GM10248 (cell line): ENCODE measurements around the gene AKT3.

Experiments
- CTCF ChIA-PET: fragments of 300-600 bp; sonication (Branson Sonifier 250); formaldehyde crosslinking; extraction: SDS; loops from one replicate; lab custom pipeline; 2021; ENCODE audit warnings: antibody characterized with exemption; lab: Yijun Ruan, JAX
- POLR2A ChIA-PET: fragments of 350-650 bp; sonication (Branson Sonifier 250); formaldehyde crosslinking; extraction: SDS; loops from one replicate; lab custom pipeline; 2020; ENCODE audit warnings: antibody characterized with exemption; lab: Yijun Ruan, JAX
- DNase-seq: peaks from one replicate; pipeline ENCODE4 v3.0.0; 2012; ENCODE audit errors: extremely low spot score
- TF ChIP-seq, protein P1 (sequence below): IDR thresholded peaks from 2 replicates; pipeline ENCODE4 v1.5.1; 2012; ENCODE audit warnings: mild to moderate bottlenecking, low read depth; ENCODE audit errors: extremely low read depth, missing control alignments, control extremely low read depth

Gene AKT3

DNA sequence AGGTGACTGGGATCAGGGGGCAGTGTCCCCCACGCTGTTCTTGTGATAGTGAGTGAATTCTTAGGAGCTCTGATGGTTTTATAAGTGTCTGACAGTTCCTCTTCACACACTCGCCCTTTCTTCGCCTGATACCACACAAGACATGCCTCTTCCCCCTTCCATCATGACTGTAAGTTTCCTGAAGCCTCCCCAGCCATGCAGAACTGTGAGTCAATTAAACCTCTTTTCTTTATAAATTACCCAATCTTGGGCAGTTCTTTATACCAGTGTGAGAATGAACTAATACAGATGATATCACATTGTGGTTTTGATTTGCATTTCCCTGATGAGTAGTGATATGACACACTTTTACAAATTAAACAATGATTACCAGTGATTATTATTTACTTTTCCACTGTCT, 229.9 kb downstream of the AKT3 start:
- TF ChIP-seq, protein P1, sequence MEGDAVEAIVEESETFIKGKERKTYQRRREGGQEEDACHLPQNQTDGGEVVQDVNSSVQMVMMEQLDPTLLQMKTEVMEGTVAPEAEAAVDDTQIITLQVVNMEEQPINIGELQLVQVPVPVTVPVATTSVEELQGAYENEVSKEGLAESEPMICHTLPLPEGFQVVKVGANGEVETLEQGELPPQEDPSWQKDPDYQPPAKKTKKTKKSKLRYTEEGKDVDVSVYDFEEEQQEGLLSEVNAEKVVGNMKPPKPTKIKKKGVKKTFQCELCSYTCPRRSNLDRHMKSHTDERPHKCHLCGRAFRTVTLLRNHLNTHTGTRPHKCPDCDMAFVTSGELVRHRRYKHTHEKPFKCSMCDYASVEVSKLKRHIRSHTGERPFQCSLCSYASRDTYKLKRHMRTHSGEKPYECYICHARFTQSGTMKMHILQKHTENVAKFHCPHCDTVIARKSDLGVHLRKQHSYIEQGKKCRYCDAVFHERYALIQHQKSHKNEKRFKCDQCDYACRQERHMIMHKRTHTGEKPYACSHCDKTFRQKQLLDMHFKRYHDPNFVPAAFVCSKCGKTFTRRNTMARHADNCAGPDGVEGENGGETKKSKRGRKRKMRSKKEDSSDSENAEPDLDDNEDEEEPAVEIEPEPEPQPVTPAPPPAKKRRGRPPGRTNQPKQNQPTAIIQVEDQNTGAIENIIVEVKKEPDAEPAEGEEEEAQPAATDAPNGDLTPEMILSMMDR: no peak
- no peak for DNase-seq
- ChIA-PET CTCF (no interaction called here), POLR2A (no interaction called here)

DNA sequence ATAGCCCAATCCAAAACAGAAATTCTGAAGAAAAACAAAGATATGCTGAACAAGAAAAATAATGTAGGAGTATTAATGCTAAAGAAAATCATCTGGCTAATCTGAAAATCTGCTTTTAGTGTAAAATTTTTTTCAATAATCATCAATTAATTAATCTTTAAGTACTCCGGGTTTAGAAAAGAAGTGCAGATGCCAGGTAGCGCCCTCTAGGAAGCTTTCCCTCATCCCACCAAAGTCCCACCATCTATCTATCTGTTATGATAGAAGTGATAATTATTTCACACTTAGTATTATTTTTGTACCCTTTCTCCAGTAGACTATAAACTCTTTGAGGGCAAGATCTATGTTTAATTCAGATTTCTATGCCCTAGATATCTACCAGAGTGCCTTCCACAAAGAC, 240.3 kb downstream of the AKT3 start:
- ChIA-PET CTCF (no interaction called here), POLR2A (no interaction called here)
- DNase-seq: no peak
- TF ChIP-seq, protein P1: no peak

DNA sequence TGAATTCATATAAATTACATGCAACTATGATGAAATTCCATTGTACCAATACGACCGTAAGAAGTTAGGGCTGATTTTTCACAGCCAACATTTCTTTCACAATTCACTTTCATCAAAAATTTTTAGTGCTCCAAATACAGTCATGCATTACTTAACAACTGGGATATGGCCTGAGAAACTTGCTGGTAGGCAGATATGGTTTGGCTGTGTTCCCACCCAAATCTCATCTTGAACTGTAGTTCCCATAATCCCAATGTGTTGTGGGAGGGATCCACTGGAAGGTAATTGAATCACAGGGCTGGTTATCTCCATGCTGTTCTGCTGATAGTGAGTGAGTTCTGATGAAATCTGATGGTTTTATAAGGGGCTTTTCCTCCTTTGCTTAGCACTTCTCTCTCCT, 244.4 kb downstream of the AKT3 start:
- DNase-seq: no peak
- ChIA-PET POLR2A (no interaction called here), CTCF (no interaction called here)
- TF ChIP-seq, protein P1: no peak

DNA sequence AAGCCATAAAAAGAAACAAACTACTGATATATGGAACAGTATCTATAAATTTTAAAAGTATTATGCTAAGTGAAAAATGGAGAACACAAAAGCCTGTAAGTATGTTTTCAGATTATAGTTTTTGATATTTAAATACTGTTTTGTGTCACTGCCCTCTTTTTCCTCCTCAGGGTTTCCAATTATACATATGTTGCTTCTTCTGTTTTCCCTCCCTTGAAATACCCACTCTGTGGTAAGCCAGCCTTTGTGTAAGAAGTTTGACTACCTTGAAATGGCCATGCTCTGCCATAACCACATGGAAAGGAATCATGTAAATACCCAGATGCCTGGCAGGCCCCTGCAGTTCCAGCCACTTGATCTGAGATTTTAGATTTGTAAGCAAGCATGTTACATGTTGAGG, 248.3 kb downstream of the AKT3 start:
- ChIA-PET CTCF (interaction anchor here (1.2 kb wide), 1 partner anchor 50 kb away, joined by 3 read pairs; no protein-coding TSS in a partner anchor), POLR2A (no interaction called here)
- TF ChIP-seq, protein P1: no peak
- DNase-seq: no peak

DNA sequence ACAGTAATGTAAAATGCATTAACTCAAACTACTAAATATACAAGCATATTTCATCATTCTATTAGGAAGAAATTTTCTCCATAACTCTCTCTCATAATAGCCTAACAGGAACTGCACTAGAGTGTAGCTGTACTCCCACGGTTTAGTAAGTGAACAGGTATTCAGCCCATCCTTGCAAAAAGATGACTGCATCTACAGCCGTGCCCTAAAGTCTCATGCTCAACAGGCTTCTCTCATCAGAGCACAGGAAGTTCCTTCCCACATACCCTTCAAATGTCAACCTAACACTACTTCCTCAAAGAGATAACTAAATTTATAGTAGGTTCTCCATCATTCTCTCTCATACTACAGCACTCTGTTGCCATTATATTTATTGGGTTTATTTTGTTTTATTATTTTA, 251.6 kb downstream of the AKT3 start:
- POLR2A ChIA-PET: no interaction called here
- CTCF ChIA-PET: interaction anchor here (1.1 kb wide), 1 partner anchor 9 kb away, joined by 3 read pairs; no protein-coding TSS in a partner anchor
- peak; percentile 13 for DNase-seq
- TF ChIP-seq, protein P1: no peak

DNA sequence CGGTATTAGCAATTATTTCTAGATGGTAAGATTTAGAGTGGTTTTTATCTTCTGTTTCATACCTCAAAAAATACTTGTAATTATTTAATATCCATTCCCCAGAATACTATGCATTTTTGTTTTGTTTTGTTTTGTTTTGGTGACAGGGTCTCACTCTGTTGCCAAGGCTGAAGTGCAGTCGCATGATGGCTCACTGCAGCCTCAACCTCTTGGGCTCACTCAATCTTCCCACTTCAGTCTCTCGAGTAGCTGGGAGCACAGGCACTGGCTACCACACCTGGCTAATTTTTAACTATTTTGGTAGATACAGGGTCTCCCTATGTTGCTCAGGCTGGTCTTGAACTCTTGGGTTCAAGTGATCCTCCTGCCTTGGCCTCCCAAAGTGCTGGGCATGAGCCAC, 252.7 kb downstream of the AKT3 start:
- TF ChIP-seq, protein P1: no peak
- no peak for DNase-seq
- POLR2A ChIA-PET: no interaction called here
- CTCF ChIA-PET: no interaction called here
